Transverse colon (tissue), 4 donors: Measurements from ENCODE around the gene NRGN. TPM values are rescaled to one million over a fixed set of nuclear protein-coding genes. Genes with fewer than 3 reads are reported as not detected.

Experiments used
- DNase-seq: peaks from one replicate; pipeline ENCODE4 v3.0.0-alpha.2; 2019
- H3K27ac ChIP-seq, 4 donors: fragments of 200-600 bp; sonication (generic); 2 replicates each; pipeline ENCODE4 v1.5.1; 2016 to 2018; ENCODE audit warnings: inconsistent platforms in 4 of 4
- H3K27me3 ChIP-seq: fragments of 200-600 bp; sonication (generic); 2 replicates; pipeline ENCODE4 v1.5.1; 2017; ENCODE audit warnings: inconsistent platforms
- H3K36me3 ChIP-seq, 4 donors: fragments of 200-600 bp; sonication (generic); 2 replicates each; pipeline ENCODE4 v1.5.1; 2017 to 2019; ENCODE audit warnings: inconsistent platforms in 4 of 4
- H3K4me1 ChIP-seq, 4 donors: fragments of 200-600 bp; sonication (generic); 2 replicates each; pipeline ENCODE4 v1.5.1; 2017 to 2020; ENCODE audit warnings: inconsistent platforms in 4 of 4
- H3K4me3 ChIP-seq, 4 donors: fragments of 200-600 bp; sonication (generic); 1 replicate in 1 of 4; 2 replicates in 3 of 4; pipeline versions ENCODE4 v1.5.1 to v1.6.1; 2017 to 2019; ENCODE audit warnings: inconsistent platforms in 4 of 4
- H3K9me3 ChIP-seq, 2 donors: fragments of 200-600 bp; sonication (generic); 2 replicates each; pipeline ENCODE4 v1.5.1; 2017 to 2019; ENCODE audit warnings: inconsistent platforms in 2 of 2
- EP300 ChIP-seq: sonication (generic); formaldehyde crosslinking; IDR thresholded peaks from one replicate; pipeline ENCODE4 v1.6.1; 2017; ENCODE audit warnings: antibody characterized with exemption, low read depth
- POLR2A ChIP-seq: fragments of 450-650 bp; IDR thresholded peaks from one replicate; pipeline ENCODE4 v1.6.1; 2016; ENCODE audit warnings: antibody characterized with exemption, mild to moderate bottlenecking, moderate library complexity
- POLR2AphosphoS5 ChIP-seq, 3 donors: sonication (generic); formaldehyde crosslinking; IDR thresholded peaks; one replicate each; pipeline ENCODE4 v1.6.1; 2016; ENCODE audit warnings: antibody characterized with exemption in 3 of 3
- WGBS, 2 donors: methylation state at CpG; one replicate each; pipeline ENCODE4 v1.1.5; 2018; ENCODE audit warnings: low coverage in 1 of 2; 5-methylcytosine and 5-hydroxymethylcytosine counted together
- in situ Hi-C, 4 donors: fragments of 200-750 bp; cut with MboI; loops; one replicate each; pipeline versions ENCODE4 v1.15.0 to v1.15.1; 2017; ENCODE audit warnings: low sequenced_read_pairs in 3 of 4, low pct_ligation_motif_present in 1 of 4, low pct_unique_long_range_greater_than_20kb in 1 of 4
- intact Hi-C: fragments of 100-400 bp; cut with DNase I; formaldehyde crosslinking; loops from one replicate; pipeline ENCODE4 v1.15.1; 2023; ENCODE audit warnings: low total_unique reads
- total RNA-seq, 4 donors: library from RNA; depleted of rRNA; stranded (reverse); fragments of >200 nt; gene quantifications; one replicate each; pipeline ENCODE4 v1.1.0, GENCODE V29; 2016
- TF ChIP-seq, protein P1 (sequence below), 5 experiments: fragments of 200-600 bp in 3 of 5; fragments of 450-650 bp in 2 of 5; sonication (generic) in 3 of 5; IDR thresholded peaks; 1 replicate in 2 of 5; 2 replicates in 3 of 5; pipeline ENCODE4 v1.5.1; 2016 to 2017; ENCODE audit warnings: antibody characterized with exemption in 5 of 5, inconsistent platforms in 3 of 5, mild to moderate bottlenecking in 2 of 5, moderate library complexity in 1 of 5

NRGN gene
- 1 to 10 TPM in 1 of 4 donors, under 1 TPM in 1, not detected in 2; 0.96 to 1.5 TPM for total RNA-seq

DNA sequence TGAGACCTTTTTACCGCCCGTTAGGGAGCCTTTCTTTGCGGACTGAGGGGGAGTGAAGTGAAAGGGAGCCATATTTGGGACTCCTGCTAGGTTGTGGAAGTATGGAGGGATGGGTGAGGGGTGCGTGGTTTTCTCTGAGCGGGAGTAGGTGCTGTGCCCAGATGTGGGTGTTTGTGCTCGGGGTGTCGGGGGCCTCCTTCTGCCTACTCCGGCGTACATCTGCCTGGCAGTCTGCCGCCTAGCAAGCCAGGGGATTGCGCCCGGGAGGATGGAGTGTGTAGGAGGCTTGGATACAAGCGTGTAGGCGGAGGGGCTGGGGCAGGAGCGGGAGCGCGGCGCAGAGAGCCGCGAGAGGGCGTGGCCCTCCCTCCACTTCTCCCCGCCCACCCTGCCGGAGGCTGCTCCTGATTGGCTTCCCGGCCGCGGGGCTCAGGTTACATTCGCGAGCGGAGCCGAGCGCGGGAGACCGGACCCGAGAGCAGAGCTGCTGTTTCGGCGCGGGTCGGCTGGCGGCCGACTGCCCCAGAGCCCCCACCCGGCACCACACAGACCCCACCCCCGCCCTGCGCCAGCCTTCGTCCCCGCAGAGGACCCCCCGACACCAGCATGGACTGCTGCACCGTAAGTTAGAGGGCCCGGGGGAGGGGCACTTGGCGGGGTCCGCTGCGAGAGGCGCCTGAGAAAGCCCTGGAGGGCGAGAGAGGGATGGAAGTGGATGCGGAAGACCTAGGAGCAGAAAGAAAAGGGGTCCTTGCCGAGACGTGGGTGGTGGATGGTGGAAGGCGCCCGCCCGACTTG is at the start of gene NRGN:
NRGN (plus strand) TSS at position 464 of the 798 bp plus-strand sequence; CDS start at position 607, 143 bp downstream.
- Histone ChIP-seq H3K4me3 (peak within 1 kb of the TSS; percentile 41 to 83 (median 56)), H3K27me3 (peaks cover 60% of the 10 kb centered on the region), H3K9me3 (no peaks in the 10 kb centered on the region), H3K27ac (peak within 1 kb of the TSS in 3 of 4 donors; percentile 31 to 48 (median 41)), H3K36me3 (no peaks in the 10 kb centered on the region), H3K4me1 (peaks cover 16 to 19% (median 17%) of the 10 kb centered on the region in 4 donors)
- in situ Hi-C loops (no loop called here), intact Hi-C loops (no loop called here)
- peak; percentile 92 for DNase-seq
- TF ChIP-seq, protein P1, sequence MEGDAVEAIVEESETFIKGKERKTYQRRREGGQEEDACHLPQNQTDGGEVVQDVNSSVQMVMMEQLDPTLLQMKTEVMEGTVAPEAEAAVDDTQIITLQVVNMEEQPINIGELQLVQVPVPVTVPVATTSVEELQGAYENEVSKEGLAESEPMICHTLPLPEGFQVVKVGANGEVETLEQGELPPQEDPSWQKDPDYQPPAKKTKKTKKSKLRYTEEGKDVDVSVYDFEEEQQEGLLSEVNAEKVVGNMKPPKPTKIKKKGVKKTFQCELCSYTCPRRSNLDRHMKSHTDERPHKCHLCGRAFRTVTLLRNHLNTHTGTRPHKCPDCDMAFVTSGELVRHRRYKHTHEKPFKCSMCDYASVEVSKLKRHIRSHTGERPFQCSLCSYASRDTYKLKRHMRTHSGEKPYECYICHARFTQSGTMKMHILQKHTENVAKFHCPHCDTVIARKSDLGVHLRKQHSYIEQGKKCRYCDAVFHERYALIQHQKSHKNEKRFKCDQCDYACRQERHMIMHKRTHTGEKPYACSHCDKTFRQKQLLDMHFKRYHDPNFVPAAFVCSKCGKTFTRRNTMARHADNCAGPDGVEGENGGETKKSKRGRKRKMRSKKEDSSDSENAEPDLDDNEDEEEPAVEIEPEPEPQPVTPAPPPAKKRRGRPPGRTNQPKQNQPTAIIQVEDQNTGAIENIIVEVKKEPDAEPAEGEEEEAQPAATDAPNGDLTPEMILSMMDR (IDR thresholded peaks at IDR 0.05) = no peak
- peak in 1 of 3 donors; percentile 38 for TF ChIP-seq POLR2AphosphoS5 (IDR thresholded peaks at IDR 0.05)
- WGBS, 2 donors = 0 to 2% methylated on average over 7 to 53 of the region's 59 CpGs

DNA sequence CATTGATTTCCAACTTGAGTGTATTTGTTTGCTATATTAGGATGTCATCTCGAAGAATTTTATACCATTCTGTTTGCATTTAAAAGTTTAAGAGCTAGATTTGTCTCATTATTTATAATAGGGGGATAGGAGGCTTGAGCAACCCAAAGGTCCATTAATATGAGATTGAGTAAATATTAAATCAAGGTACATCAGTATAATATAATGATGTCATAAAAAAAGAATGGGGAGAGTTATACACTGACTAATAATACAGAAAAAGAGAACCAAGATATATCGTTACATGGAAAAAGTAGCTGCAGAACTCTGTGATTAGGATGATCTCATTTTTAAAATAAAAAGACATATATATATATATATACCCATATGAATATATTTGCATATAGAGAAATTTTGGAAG is 46.6 kb upstream of the NRGN start:
- Histone ChIP-seq H3K27me3 (no peaks in the 10 kb centered on the region), H3K9me3 (no peaks in the 10 kb centered on the region), H3K36me3 (no peaks in the 10 kb centered on the region), H3K27ac (no peak overlapping the region), H3K4me3 (no peak overlapping the region), H3K4me1 (no peaks in the 10 kb centered on the region)
- intact Hi-C loops (no loop called here), in situ Hi-C loops (no loop called here)
- TF ChIP-seq POLR2A (no peak), EP300 (no peak), POLR2AphosphoS5 (IDR thresholded peaks at IDR 0.05) (no peak)
- TF ChIP-seq, protein P1 (IDR thresholded peaks at IDR 0.05) = no peak
- DNase-seq = no peak
- WGBS, 2 donors = 92 to 100% methylated on average over 2 of the region's 2 CpGs

DNA sequence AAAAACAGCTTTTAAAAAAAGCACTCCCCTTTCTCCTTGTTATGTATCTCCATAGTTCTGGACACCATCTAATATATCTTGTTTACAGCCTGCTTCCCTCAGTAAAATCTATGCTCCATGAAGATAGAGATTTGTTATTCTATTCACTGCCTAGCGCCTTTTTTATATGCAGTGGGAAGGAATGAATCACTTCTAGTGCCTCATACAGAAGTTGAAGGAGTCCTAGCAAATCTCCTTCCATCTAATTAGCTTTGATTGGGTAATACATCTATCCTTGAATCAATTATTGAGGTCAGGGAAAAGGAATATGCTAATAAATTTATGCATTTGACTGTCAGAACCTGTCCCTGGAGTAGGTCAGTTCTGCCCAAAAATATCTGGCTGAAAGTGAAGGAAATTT is 40.2 kb upstream of the NRGN start:
- Histone ChIP-seq H3K9me3 (no peaks in the 10 kb centered on the region), H3K4me1 (no peaks in the 10 kb centered on the region), H3K4me3 (no peak overlapping the region), H3K27me3 (no peaks in the 10 kb centered on the region), H3K27ac (no peak overlapping the region), H3K36me3 (no peaks in the 10 kb centered on the region)
- 75 to 77% methylated on average over 1 of the region's 1 CpG for WGBS, 2 donors
- intact Hi-C loops = no loop called here
- no peak for DNase-seq
- in situ Hi-C loops = no loop called here
- no peak for TF ChIP-seq POLR2A
- TF ChIP-seq, protein P1 (IDR thresholded peaks at IDR 0.05) = no peak
- no peak for TF ChIP-seq EP300
- no peak for TF ChIP-seq POLR2AphosphoS5 (IDR thresholded peaks at IDR 0.05)

DNA sequence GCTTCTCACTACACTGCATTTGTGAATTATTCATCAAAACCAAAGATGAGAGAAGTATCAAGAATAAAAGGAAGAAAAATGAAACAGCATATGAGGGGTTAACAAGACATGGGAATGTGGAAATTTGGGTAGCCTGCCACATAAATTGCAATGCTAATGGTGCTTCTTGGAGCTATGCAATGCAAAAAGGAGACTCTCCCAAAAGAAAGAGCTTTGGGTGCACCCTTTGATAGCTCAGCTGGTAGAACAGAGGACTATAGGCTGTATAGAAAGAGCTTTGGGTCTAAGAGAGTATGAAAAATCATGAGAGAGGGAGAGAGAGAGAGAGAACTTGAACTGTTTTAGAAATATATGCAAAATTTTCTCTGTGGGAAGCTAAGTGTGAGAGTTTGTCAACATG is 39.7 kb upstream of the NRGN start:
- H3K36me3 ChIP-seq = no peaks in the 10 kb centered on the region
- H3K4me1 ChIP-seq = no peaks in the 10 kb centered on the region
- TF ChIP-seq, protein P1 (IDR thresholded peaks at IDR 0.05) = no peak
- TF ChIP-seq POLR2A (no peak), POLR2AphosphoS5 (IDR thresholded peaks at IDR 0.05) (no peak), EP300 (no peak)
- no peaks in the 10 kb centered on the region for H3K9me3 ChIP-seq
- intact Hi-C loops = no loop called here
- no peak for DNase-seq
- in situ Hi-C loops = no loop called here
- no peak overlapping the region for H3K27ac ChIP-seq
- H3K27me3 ChIP-seq = no peaks in the 10 kb centered on the region
- H3K4me3 ChIP-seq = no peak overlapping the region
